ENCODE measurements around the gene ARMH4. TPM values are rescaled to one million over a fixed set of nuclear protein-coding genes. Genes with fewer than 3 reads are reported as not detected.
A peak's percentile ranks its signal among the peaks of the same experiment; 100 is the strongest.

ARMH4 gene
- total RNA-seq, 2 donors from 2014 or later = 1.0 TPM; not detected in 1

DNA sequence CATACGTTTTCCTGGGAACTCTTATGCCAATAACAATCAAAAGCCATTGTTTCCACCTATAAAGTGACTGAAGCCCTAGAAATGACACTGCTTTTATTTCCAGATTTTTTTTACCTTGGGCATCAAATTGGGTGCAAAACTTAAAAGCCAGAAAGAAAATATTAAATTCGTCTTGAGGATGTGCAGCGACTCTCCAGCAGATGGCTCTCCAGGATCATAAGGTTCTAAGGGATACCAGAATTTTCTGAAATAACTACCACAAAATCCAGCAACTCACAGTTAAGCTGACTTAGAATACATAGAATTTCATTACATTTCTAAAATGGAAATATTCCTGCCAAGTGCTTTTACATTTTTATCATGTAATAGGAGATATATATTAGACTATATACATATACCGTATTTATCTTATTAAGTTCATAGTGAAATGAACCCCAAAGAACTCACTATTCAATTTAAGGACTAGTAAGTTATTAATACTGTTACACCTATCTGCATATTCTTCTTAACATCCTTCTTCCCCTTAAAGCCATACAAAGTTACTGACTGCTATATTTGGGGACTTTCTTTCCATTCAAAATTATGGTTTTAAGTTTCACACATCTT lies 44.0 kb downstream of the ARMH4 start:
- DNase-seq (peak; percentile 25 to 62 (median 48)), ATAC-seq (no peak)
- 21 to 23% methylated on average over 4 of the region's 4 CpGs for WGBS, 2 donors
- H3K27ac ChIP-seq = no peak overlapping the region
- no peaks in the 10 kb centered on the region for H3K27me3 ChIP-seq
- H3K4me1 ChIP-seq = no peaks in the 10 kb centered on the region
- no peak overlapping the region for H3K4me3 ChIP-seq
- intact Hi-C loops (cut with DNase I) = loop anchor here (10.0 kb wide), 1 partner anchor 57 kb away; no protein-coding TSS in a partner anchor
- H3K9me3 ChIP-seq = no peaks in the 10 kb centered on the region
- TF ChIP-seq, protein P1, sequence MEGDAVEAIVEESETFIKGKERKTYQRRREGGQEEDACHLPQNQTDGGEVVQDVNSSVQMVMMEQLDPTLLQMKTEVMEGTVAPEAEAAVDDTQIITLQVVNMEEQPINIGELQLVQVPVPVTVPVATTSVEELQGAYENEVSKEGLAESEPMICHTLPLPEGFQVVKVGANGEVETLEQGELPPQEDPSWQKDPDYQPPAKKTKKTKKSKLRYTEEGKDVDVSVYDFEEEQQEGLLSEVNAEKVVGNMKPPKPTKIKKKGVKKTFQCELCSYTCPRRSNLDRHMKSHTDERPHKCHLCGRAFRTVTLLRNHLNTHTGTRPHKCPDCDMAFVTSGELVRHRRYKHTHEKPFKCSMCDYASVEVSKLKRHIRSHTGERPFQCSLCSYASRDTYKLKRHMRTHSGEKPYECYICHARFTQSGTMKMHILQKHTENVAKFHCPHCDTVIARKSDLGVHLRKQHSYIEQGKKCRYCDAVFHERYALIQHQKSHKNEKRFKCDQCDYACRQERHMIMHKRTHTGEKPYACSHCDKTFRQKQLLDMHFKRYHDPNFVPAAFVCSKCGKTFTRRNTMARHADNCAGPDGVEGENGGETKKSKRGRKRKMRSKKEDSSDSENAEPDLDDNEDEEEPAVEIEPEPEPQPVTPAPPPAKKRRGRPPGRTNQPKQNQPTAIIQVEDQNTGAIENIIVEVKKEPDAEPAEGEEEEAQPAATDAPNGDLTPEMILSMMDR (IDR thresholded peaks at IDR 0.05) = peak; percentile 62 to 80 (median 76)
- TF ChIP-seq POLR2A (IDR thresholded peaks at IDR 0.05) = no peak
- H3K36me3 ChIP-seq (replicated peaks in 1 of 2; ENCODE audit: insufficient read depth in 1 of 2, low read depth in 2 of 2) = no peaks in the 10 kb centered on the region

DNA sequence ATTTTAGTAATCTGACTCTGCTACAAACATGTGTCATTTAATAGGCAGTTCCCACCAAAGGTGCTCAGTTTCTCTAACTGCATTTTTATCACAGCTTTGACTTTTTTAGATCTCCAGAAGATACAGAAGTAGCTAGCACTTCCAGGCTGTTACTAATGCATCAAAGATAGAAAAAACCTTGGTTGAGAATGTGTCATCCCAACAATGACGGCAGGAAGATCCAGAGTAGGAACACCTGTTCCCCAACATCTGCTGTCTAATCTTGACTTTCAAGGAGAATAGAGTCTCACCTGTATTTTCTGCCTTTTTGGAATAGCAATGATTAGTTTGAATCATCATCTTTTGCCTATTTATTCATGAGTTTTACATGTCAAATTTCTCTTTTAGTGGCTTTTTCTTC lies 45.0 kb downstream of the ARMH4 start:
- intact Hi-C loops (cut with DNase I) = loop anchor here (10.0 kb wide), 1 partner anchor 58 kb away; no protein-coding TSS in a partner anchor
- no peak overlapping the region for H3K4me3 ChIP-seq
- no peaks in the 10 kb centered on the region for H3K9me3 ChIP-seq
- DNase-seq = no peak
- 35 to 44% methylated on average over 1 of the region's 1 CpG for WGBS, 2 donors
- H3K27ac ChIP-seq = no peak overlapping the region
- H3K4me1 ChIP-seq = no peaks in the 10 kb centered on the region
- H3K36me3 ChIP-seq (replicated peaks in 1 of 2; ENCODE audit: insufficient read depth in 1 of 2, low read depth in 2 of 2) = no peaks in the 10 kb centered on the region
- no peak for ATAC-seq
- TF ChIP-seq, protein P1 (IDR thresholded peaks at IDR 0.05) = no peak
- TF ChIP-seq POLR2A (IDR thresholded peaks at IDR 0.05) = no peak
- no peaks in the 10 kb centered on the region for H3K27me3 ChIP-seq

DNA sequence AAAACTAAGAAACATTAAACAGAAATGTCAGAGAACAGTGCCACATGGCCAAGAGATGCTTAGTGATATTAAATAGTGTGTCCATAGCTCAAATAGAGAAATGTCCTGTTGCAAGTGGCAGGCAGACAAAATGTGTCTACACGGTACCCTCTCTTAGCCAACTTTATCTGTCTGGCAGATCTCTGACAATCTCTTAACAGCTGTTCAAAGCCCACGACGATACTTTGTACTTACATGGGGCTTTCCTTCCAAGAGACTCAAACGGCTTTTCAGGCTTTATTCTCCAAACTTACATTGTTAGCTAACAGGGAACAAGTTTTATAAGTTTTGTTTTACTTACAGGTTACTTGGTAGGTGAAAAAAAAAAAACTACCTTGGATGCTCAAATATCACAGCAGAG lies 45.6 kb downstream of the ARMH4 start:
- intact Hi-C loops (cut with DNase I) = loop anchor here (10.0 kb wide), 1 partner anchor 58 kb away; no protein-coding TSS in a partner anchor
- 16 to 22% methylated on average over 4 of the region's 4 CpGs for WGBS, 2 donors
- Histone ChIP-seq H3K27ac (no peak overlapping the region), H3K9me3 (no peaks in the 10 kb centered on the region), H3K27me3 (no peaks in the 10 kb centered on the region), H3K4me3 (no peak overlapping the region), H3K36me3 (replicated peaks in 1 of 2; ENCODE audit: insufficient read depth in 1 of 2, low read depth in 2 of 2) (no peaks in the 10 kb centered on the region), H3K4me1 (no peaks in the 10 kb centered on the region)
- ATAC-seq (no peak), DNase-seq (no peak)
- TF ChIP-seq, protein P1 (IDR thresholded peaks at IDR 0.05) = no peak
- no peak for TF ChIP-seq POLR2A (IDR thresholded peaks at IDR 0.05)

DNA sequence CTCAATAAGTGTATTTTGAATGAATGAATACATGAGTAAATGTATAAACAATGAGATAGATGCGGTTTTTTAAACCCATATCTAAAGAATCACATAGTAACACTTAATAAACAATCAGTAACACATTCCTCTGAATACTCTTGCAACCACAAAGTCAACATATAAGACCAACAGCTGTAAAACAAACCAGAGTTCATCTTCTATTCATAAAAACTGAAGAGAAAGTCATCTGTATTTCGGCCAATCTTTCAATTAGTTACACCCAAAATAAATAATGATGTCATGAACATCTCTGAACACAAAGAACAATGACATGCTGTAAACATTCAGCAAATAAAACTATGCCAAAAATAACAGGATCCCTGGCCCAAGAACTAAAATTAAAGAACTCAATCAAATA lies 47.2 kb downstream of the ARMH4 start:
- Histone ChIP-seq H3K4me1 (no peaks in the 10 kb centered on the region), H3K27ac (no peak overlapping the region), H3K27me3 (no peaks in the 10 kb centered on the region), H3K9me3 (no peaks in the 10 kb centered on the region), H3K4me3 (no peak overlapping the region), H3K36me3 (replicated peaks in 1 of 2; ENCODE audit: insufficient read depth in 1 of 2, low read depth in 2 of 2) (no peaks in the 10 kb centered on the region)
- ATAC-seq (no peak), DNase-seq (no peak)
- intact Hi-C loops (cut with DNase I) = loop anchor here (10.0 kb wide), 1 partner anchor 60 kb away; no protein-coding TSS in a partner anchor
- TF ChIP-seq POLR2A (IDR thresholded peaks at IDR 0.05) = no peak
- TF ChIP-seq, protein P1 (IDR thresholded peaks at IDR 0.05) = no peak
- WGBS, 2 donors = 29 to 36% methylated on average over 2 of the region's 2 CpGs
